ENCODE data around the gene FADS3. TPM values are rescaled to one million over a fixed set of nuclear protein-coding genes. Genes with fewer than 3 reads are reported as not detected.

FADS3 gene
- total RNA-seq, 1 donor from 2014 or later: 10.1 TPM

- Histone ChIP-seq H3K36me3 (no peaks in the 10 kb centered on the region), H3K79me2 (ENCODE audit: low read depth) (no peaks in the 10 kb centered on the region), H3K27me3 (peaks cover 41% of the 10 kb centered on the region), H3K9me3 (ENCODE audit: low read depth) (no peaks in the 10 kb centered on the region), H3F3A (ENCODE audit: low read depth) (peaks cover 17% of the 10 kb centered on the region), H3K9ac (no peak overlapping the region), H4K20me1 (ENCODE audit: low read depth) (no peaks in the 10 kb centered on the region), H3K4me2 (no peak overlapping the region), H3K4me1 (peaks cover 16% of the 10 kb centered on the region), H3K4me3 (no peak overlapping the region), H2AFZ (replicated peaks) (no peak overlapping the region), H3K27ac (no peak overlapping the region)
- Mint-ChIP-seq H3K4me1 (peaks cover 37% of the 10 kb centered on the region), H3K27me3 (ENCODE audit: insufficient read depth, low read depth) (peaks cover 26% of the 10 kb centered on the region), H3K9me3 (no peaks in the 10 kb centered on the region), H3K4me3 (no peak overlapping the region), H3K27ac (peak overlapping the region; percentile 81), H3K36me3 (no peaks in the 10 kb centered on the region)
- TF ChIP-seq CTCF (IDR thresholded peaks at IDR 0.05): no peak
- no peak for TF ChIP-seq EZH2phosphoT487 (IDR thresholded peaks at IDR 0.05)
- TF ChIP-seq EZH2 (IDR thresholded peaks at IDR 0.05): no peak
- DNase-seq (ENCODE audit: low spot score): no peak
These were observed 28.6 kb upstream of the FADS3 start for GRCh38 chr11:61919705-61920631.

GRCh38 chr11:61918938-61919704, 27.8 kb upstream of the FADS3 start:
- Histone ChIP-seq H3K27me3 (peaks cover 41% of the 10 kb centered on the region), H3K79me2 (ENCODE audit: low read depth) (no peaks in the 10 kb centered on the region), H3K9me3 (ENCODE audit: low read depth) (no peaks in the 10 kb centered on the region)

More at GRCh38 chr11:61918938-61919704, 27.8 kb upstream of the FADS3 start:
- no peak overlapping the region for H2AFZ ChIP-seq (replicated peaks)
- no peaks in the 10 kb centered on the region for H4K20me1 ChIP-seq (ENCODE audit: low read depth)
- H3K9ac ChIP-seq: no peak overlapping the region
- Mint-ChIP-seq H3K4me3 (peak overlapping the region; percentile 85), H3K36me3 (no peaks in the 10 kb centered on the region), H3K4me1 (peaks cover 30% of the 10 kb centered on the region), H3K9me3 (no peaks in the 10 kb centered on the region), H3K27me3 (ENCODE audit: insufficient read depth, low read depth) (peaks cover 26% of the 10 kb centered on the region), H3K27ac (no peak overlapping the region)
- no peak for TF ChIP-seq EZH2phosphoT487 (IDR thresholded peaks at IDR 0.05)
- TF ChIP-seq EZH2 (IDR thresholded peaks at IDR 0.05): peak; percentile 4
- no peak for TF ChIP-seq CTCF (IDR thresholded peaks at IDR 0.05)
- no peak overlapping the region for H3K4me2 ChIP-seq
- peaks cover 16% of the 10 kb centered on the region for H3K4me1 ChIP-seq
- peaks cover 10% of the 10 kb centered on the region for H3F3A ChIP-seq (ENCODE audit: low read depth)
- H3K4me3 ChIP-seq: no peak overlapping the region
- no peaks in the 10 kb centered on the region for H3K36me3 ChIP-seq
- DNase-seq (ENCODE audit: low spot score): no peak
- no peak overlapping the region for H3K27ac ChIP-seq
